GM12874 (cell line): Measurements from ENCODE around the gene TPX2.

ENCODE experiments used
- CTCF ChIP-seq: IDR thresholded peaks from 2 replicates; pipeline ENCODE4 v1.5.1; 2011; ENCODE audit warnings: low read depth, mild to moderate bottlenecking, control low read depth, low read length, moderate library complexity; ENCODE audit not compliant: insufficient read depth

TPX2 gene

GRCh38 chr20:31731321-31731717 lies 7.8 kb upstream of the TPX2 start:
- no peak for TF ChIP-seq CTCF

GRCh38 chr20:31739550-31739977 lies 474 bp downstream of the TPX2 start:
- TF ChIP-seq CTCF: no peak

GRCh38 chr20:31740208-31740607 lies 1.1 kb downstream of the TPX2 start:
- no peak for TF ChIP-seq CTCF

- no peak for TF ChIP-seq CTCF
These were observed 1.7 kb downstream of the TPX2 start for GRCh38 chr20:31740656-31741323.

GRCh38 chr20:31746068-31746878 lies 7.2 kb downstream of the TPX2 start:
- no peak for TF ChIP-seq CTCF

GRCh38 chr20:31747640-31748039 lies 8.6 kb downstream of the TPX2 start:
- no peak for TF ChIP-seq CTCF

- TF ChIP-seq CTCF: no peak
These were observed 10.1 kb downstream of the TPX2 start for GRCh38 chr20:31749223-31749622.
